Measurements from ENCODE around the gene NID1.
"Not testable (repeated sequence)": the region's sequence is repeated elsewhere in the genome, so short reads cannot be mapped to it uniquely, and the experiment has no call there.

NID1 gene

DNA sequence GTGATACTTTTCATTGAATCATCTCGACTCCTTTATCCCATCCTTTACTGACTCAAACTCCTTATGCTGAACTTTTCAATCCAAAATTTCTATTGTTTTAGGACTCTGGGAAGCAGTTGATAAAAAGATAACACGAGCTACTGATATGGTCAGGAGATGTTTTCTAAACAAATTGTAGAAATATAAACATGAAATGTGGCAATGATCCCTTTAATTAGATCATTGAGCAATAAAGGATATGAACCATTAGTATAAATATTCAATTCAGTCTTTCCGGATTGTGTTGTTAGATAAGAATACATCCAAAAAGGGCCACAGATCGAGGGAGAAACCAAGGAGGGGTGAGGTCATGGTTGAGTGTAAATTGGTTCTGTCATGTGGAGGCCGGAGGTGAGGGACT lies 88.4 kb downstream of the NID1 start:
- DNase-seq (ENCODE audit: low spot score in 2 of 2) (no peak), ATAC-seq (ENCODE audit: low read depth) (no peak)
- no peak overlapping the region for H3K27ac Mint-ChIP-seq
- peaks cover 4% of the 10 kb centered on the region for H3K27me3 Mint-ChIP-seq
- no peak overlapping the region for H3K4me3 Mint-ChIP-seq
- peaks cover 1% of the 10 kb centered on the region for H3K9me3 Mint-ChIP-seq
- no peaks in the 10 kb centered on the region for H3K36me3 Mint-ChIP-seq
- H3K4me1 Mint-ChIP-seq = peaks cover 8% of the 10 kb centered on the region

DNA sequence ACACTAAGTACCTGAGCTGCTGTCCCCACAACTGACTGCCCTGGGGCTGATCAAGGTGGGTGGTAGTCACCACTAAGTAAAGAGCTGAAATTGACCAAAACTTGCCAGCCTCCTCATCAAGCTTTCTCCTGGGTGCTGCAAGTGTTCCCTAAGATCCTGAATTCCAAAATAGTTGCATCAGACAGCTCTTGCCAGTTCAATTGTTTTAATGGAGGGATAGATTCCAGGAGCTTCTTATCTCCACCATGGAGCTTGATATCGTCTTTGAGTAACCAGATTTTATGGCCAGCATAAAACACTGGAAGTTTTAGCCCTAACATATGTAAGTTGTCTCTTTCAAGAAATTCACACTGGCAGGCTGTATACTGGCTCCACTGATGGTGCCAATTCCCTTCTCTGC lies 90.3 kb downstream of the NID1 start:
- peaks cover 1% of the 10 kb centered on the region for H3K27me3 Mint-ChIP-seq
- peaks cover 1% of the 10 kb centered on the region for H3K9me3 Mint-ChIP-seq
- no peak overlapping the region for H3K27ac Mint-ChIP-seq
- H3K36me3 Mint-ChIP-seq = no peaks in the 10 kb centered on the region
- peaks cover 11% of the 10 kb centered on the region for H3K4me1 Mint-ChIP-seq
- no peak overlapping the region for H3K4me3 Mint-ChIP-seq
- no peak for ATAC-seq (ENCODE audit: low read depth)
- no peak for DNase-seq (ENCODE audit: low spot score in 2 of 2)

- not testable (repeated sequence) for DNase-seq (ENCODE audit: low spot score in 2 of 2); H3K36me3 Mint-ChIP-seq; H3K27me3 Mint-ChIP-seq; H3K9me3 Mint-ChIP-seq; ATAC-seq (ENCODE audit: low read depth)
- peak overlapping the region; percentile 77 for H3K4me3 Mint-ChIP-seq
- H3K27ac Mint-ChIP-seq = peak overlapping the region; percentile 91
- peaks cover 11% of the 10 kb centered on the region for H3K4me1 Mint-ChIP-seq
These were observed 92.2 kb downstream of the NID1 start for GRCh38 chr1:235972691-235973090.

DNA sequence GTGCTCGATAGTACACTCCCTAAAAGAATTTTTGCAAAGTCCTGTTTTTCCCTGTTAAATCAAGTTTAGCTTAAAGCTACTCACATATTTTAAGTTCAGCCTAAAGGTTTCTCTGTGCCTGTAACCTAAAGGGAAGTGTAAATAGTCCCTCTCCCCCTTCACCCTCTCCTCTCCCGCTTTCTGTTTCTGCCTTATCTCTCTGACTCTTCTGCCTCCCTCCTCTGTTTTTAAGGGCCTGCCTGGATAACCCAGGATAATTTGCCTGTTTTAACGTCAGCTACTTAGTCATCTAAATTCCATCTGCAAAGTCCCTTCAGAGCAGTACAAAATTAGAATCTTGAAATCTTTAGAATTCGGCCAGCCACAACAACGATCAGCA lies 92.6 kb downstream of the NID1 start:
- Mint-ChIP-seq H3K27ac (peak overlapping the region; percentile 91), H3K4me3 (peak overlapping the region; percentile 77), H3K4me1 (peaks cover 11% of the 10 kb centered on the region), H3K9me3 (no peaks in the 10 kb centered on the region), H3K27me3 (peaks cover under 1% of the 10 kb centered on the region), H3K36me3 (no peaks in the 10 kb centered on the region)
- DNase-seq (ENCODE audit: low spot score in 2 of 2) (no peak), ATAC-seq (ENCODE audit: low read depth) (peak; percentile 52)

GRCh38 chr1:235971571-235972310 lies 93.1 kb downstream of the NID1 start:
- H3K36me3 Mint-ChIP-seq = peaks cover 2% of the 10 kb centered on the region
- peak overlapping the region; percentile 77 for H3K4me3 Mint-ChIP-seq
- DNase-seq (ENCODE audit: low spot score in 2 of 2) (peak; percentile 87 to 93), ATAC-seq (ENCODE audit: low read depth) (peak; percentile 93)
- H3K9me3 Mint-ChIP-seq = no peaks in the 10 kb centered on the region
- H3K27ac Mint-ChIP-seq = peak overlapping the region; percentile 91
- H3K4me1 Mint-ChIP-seq = peaks cover 11% of the 10 kb centered on the region
- H3K27me3 Mint-ChIP-seq = no peaks in the 10 kb centered on the region

DNA sequence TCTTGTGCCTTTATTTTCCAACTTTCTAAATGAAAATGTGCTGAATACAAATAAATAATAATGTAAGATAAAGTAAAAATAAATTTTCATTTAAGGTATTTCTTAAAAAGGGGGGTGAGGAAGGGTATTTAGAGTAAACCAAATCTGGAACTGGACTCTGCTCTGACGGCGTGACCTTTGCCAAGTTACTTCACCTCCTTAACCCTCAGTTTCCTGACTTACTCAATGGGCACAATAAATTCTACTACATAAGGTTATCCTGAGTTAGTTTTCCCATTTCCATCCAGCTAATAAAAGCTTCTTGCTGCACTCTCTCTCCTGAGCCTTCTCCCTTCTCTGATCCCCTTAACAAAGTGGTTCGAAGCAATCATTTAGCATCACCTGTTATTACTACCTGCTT lies 93.9 kb downstream of the NID1 start:
- Mint-ChIP-seq H3K27ac (peak overlapping the region; percentile 91), H3K4me3 (no peak overlapping the region), H3K9me3 (no peaks in the 10 kb centered on the region), H3K4me1 (peaks cover 11% of the 10 kb centered on the region), H3K27me3 (no peaks in the 10 kb centered on the region), H3K36me3 (peaks cover 2% of the 10 kb centered on the region)
- DNase-seq (ENCODE audit: low spot score in 2 of 2) = no peak
- ATAC-seq (ENCODE audit: low read depth) = no peak

- DNase-seq (ENCODE audit: low spot score in 2 of 2) (no peak), ATAC-seq (ENCODE audit: low read depth) (no peak)
- Mint-ChIP-seq H3K27ac (no peak overlapping the region), H3K36me3 (peaks cover 3% of the 10 kb centered on the region), H3K4me3 (no peak overlapping the region), H3K9me3 (peaks cover 4% of the 10 kb centered on the region), H3K27me3 (no peaks in the 10 kb centered on the region), H3K4me1 (peaks cover 15% of the 10 kb centered on the region)
These were observed 96.1 kb downstream of the NID1 start for GRCh38 chr1:235968831-235969230.

GRCh38 chr1:235966134-235966533 lies 98.8 kb downstream of the NID1 start:
- not testable (repeated sequence) for H3K36me3 Mint-ChIP-seq; H3K4me1 Mint-ChIP-seq; H3K4me3 Mint-ChIP-seq; H3K9me3 Mint-ChIP-seq; H3K27ac Mint-ChIP-seq; ATAC-seq (ENCODE audit: low read depth); H3K27me3 Mint-ChIP-seq; DNase-seq (ENCODE audit: low spot score in 2 of 2)

DNA sequence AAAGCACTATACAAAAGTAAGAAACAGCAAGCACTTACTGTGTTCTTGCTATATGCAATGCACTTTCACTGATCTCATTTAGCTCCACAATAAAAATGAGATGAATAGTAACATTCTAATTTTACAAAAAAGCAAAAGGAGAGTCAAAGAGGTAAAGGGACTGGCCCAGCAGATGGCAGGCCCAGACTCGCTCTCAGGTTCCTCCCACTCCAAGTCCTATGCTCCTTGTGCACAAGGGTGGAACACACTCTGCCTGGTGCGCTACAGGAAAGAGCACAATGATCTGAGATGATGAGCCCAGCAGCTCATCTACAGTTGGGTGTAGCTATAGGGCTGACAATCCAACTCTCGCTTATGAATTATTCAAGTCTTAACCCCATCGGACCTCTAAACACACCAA lies 104.1 kb downstream of the NID1 start:
- H3K36me3 Mint-ChIP-seq = peaks cover 1% of the 10 kb centered on the region
- no peak overlapping the region for H3K27ac Mint-ChIP-seq
- DNase-seq (ENCODE audit: low spot score in 2 of 2) = no peak
- H3K27me3 Mint-ChIP-seq = no peaks in the 10 kb centered on the region
- no peak for ATAC-seq (ENCODE audit: low read depth)
- H3K9me3 Mint-ChIP-seq = peaks cover 4% of the 10 kb centered on the region
- peaks cover 10% of the 10 kb centered on the region for H3K4me1 Mint-ChIP-seq
- no peak overlapping the region for H3K4me3 Mint-ChIP-seq

DNA sequence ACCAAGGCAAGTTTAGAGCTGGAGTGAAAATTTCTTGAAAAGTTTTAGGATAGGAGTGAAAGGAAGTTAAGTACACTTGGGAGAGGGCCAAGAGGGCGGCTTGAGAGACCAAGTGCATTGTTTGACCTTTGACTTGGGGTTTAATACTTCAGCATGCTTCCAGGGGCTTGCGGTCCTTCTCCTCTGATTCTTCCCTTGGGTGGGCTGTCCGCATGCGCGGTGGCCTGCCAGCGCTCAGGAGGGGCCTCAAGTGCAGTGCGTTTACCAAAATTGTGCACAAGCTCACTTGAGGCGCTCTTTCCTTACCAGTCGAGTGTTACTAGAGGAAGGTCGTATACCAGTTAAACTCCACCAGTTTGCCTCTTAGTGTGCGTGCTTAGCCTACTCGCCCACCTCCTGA lies 106.9 kb downstream of the NID1 start:
- peaks cover 25% of the 10 kb centered on the region for H3K4me1 Mint-ChIP-seq
- no peaks in the 10 kb centered on the region for H3K9me3 Mint-ChIP-seq
- H3K27me3 Mint-ChIP-seq = no peaks in the 10 kb centered on the region

GRCh38 chr1:235955777-235956176 lies 109.1 kb downstream of the NID1 start:
- H3K4me3 Mint-ChIP-seq = no peak overlapping the region
- peak overlapping the region; percentile 92 for H3K27ac Mint-ChIP-seq
- H3K36me3 Mint-ChIP-seq = no peaks in the 10 kb centered on the region
- H3K4me1 Mint-ChIP-seq = peaks cover 31% of the 10 kb centered on the region
- DNase-seq (ENCODE audit: low spot score in 2 of 2) = no peak
- no peaks in the 10 kb centered on the region for H3K9me3 Mint-ChIP-seq
- ATAC-seq (ENCODE audit: low read depth) = no peak
- H3K27me3 Mint-ChIP-seq = no peaks in the 10 kb centered on the region

More for the DNA sequence above, 106.9 kb downstream of the NID1 start:
- Mint-ChIP-seq H3K27ac (no peak overlapping the region), H3K4me3 (no peak overlapping the region), H3K36me3 (no peaks in the 10 kb centered on the region)
- ATAC-seq (ENCODE audit: low read depth) (no peak), DNase-seq (ENCODE audit: low spot score in 2 of 2) (no peak)

DNA sequence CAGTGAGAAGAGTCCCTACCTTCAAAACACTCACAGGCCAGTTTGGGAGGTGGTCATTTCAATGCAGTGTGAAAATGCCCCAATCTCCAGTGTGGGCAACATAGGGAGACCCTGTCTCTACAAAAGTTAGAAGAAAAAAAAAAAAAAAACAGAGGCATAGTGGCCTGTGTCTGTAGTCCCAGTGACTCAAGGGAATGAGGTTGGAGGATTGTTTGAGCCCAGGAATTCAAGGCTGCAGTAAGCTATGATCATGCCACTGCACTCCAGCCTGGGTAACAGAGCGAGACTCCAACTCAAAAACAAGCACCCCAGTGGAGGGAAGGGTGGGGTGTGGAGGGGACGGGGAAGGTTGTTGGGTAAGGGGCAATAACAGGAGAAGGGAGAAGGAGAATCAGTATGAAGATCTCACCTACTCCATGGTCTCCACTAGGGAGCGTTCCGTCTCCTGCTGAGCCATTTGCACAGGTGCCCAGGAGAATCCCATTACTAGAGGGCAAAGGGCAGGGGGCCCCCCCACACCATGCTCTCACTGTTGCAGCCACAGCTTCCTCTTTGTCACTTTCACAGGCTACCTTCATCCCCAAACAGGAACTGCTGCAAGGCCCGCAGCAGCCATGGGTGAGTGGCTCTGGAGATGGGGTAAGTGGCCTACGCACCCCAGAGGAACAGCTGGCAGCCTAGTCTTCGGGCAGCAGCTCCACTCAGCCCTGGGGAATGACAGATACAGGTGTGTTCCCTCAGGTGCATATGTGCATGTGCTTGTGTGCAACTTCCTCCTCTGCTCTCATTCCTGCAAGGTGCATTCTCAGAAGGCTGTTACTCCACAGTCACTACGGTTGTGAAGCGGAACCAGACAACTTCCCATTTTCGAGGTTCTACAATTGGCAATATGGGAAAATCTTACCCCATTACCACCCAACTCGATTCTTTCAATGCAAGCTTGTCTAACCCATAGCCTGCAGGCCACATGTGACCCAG lies 110.3 kb downstream of the NID1 start:
- peak; percentile 92 for ATAC-seq (ENCODE audit: low read depth)
- Mint-ChIP-seq H3K4me1 (peaks cover 36% of the 10 kb centered on the region), H3K36me3 (no peaks in the 10 kb centered on the region), H3K9me3 (no peaks in the 10 kb centered on the region), H3K27ac (peak overlapping the region; percentile 92), H3K4me3 (peak overlapping the region; percentile 71), H3K27me3 (no peaks in the 10 kb centered on the region)
- peak; percentile 76 to 81 for DNase-seq (ENCODE audit: low spot score in 2 of 2)

DNA sequence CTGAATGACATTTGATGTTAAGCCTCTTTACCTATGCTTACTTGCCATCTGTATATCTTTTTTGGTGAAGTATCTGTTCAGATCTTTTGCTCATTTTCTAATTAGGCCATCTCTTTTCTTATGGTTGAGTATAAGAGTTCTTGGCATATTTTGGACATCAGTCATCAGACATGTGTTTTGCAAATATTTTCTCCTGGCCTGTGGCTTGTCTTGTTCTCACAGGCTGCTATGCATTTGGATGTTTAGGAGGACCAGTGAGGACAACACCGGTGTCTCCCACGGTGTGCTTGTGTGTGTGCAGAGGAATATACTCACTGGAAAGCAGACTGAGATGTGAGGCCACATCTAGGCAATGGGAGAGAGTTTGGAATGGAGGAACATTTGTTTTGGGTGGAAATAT lies 111.1 kb downstream of the NID1 start:
- Mint-ChIP-seq H3K36me3 (no peaks in the 10 kb centered on the region), H3K4me1 (peaks cover 40% of the 10 kb centered on the region), H3K27me3 (no peaks in the 10 kb centered on the region), H3K9me3 (no peaks in the 10 kb centered on the region), H3K27ac (peak overlapping the region; percentile 92), H3K4me3 (peak overlapping the region; percentile 71)
- DNase-seq (ENCODE audit: low spot score in 2 of 2) (no peak), ATAC-seq (ENCODE audit: low read depth) (no peak)

- peaks cover 46% of the 10 kb centered on the region for H3K4me1 Mint-ChIP-seq
- H3K4me3 Mint-ChIP-seq = peak overlapping the region; percentile 3
- no peak for ATAC-seq (ENCODE audit: low read depth)
- no peaks in the 10 kb centered on the region for H3K36me3 Mint-ChIP-seq
- peak overlapping the region; percentile 92 for H3K27ac Mint-ChIP-seq
- no peak for DNase-seq (ENCODE audit: low spot score in 2 of 2)
- H3K9me3 Mint-ChIP-seq = no peaks in the 10 kb centered on the region
- no peaks in the 10 kb centered on the region for H3K27me3 Mint-ChIP-seq
These were observed 111.8 kb downstream of the NID1 start for GRCh38 chr1:235952950-235953615.
